Spleen (tissue), 7 donors: ENCODE data around the gene ADGRE1.

Source experiments
- CTCF ChIP-seq, 11 experiments: fragments of 200-600 bp in 7 of 11; fragments of 450-650 bp in 4 of 11; sonication (generic) in 4 of 11; IDR thresholded peaks in 8 of 11; conservative IDR thresholded peaks in 3 of 11; 1 replicate in 7 of 11; 2 replicates in 4 of 11; pipeline versions ENCODE4 v1.4.0 to v1.8.0; 2016 to 2021; ENCODE audit warnings: antibody characterized with exemption in 11 of 11, inconsistent platforms in 4 of 11, mild to moderate bottlenecking in 1 of 11
- POLR2A ChIP-seq, 3 donors: fragments of 450-650 bp; IDR thresholded peaks; one replicate each; pipeline ENCODE4 v1.5.1; 2017; ENCODE audit warnings: antibody characterized with exemption in 3 of 3, mild to moderate bottlenecking in 1 of 3
- POLR2AphosphoS5 ChIP-seq, 3 donors: sonication (generic); formaldehyde crosslinking; IDR thresholded peaks; one replicate each; pipeline ENCODE4 v1.5.1; 2017; ENCODE audit warnings: antibody characterized with exemption in 3 of 3
- donor health status: DM: no; HTN: no; CAD: no; lungs with moderate emphysema.
- donor health status: DM: no; HTN: no; CAD: no.
- donor health status: DM: no; HTN: no; CAD: no.

DNA sequence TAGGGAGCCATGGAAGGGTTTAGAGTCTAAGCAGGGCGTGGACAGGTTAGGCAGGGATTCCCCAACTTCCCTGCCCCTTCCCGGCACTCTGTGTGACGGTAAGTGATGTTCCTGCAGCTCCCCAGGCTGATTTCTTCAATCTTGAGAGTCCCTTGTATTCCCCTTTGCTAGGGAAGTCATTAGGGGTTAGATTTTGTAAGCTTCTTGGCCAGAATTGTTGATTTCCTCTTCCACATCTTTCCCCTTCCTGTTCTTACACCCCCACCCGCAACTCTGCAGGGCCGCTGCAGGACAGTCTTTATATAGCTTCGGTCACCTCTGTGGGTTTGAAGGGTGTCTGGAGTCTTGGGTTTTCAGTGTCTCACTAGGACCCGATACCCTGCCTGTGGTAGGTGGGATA, 10.6 kb upstream of the ADGRE1 start:
- TF ChIP-seq CTCF (IDR thresholded peaks at IDR 0.05 in 8 of 11, conservative IDR thresholded peaks at IDR 0.05 in 3 of 11) (no peak), POLR2AphosphoS5 (IDR thresholded peaks at IDR 0.05) (no peak), POLR2A (IDR thresholded peaks at IDR 0.05) (no peak)
